GM10266 (cell line): Measurements from ENCODE around the gene ARID1B.

Source experiments
- DNase-seq: peaks from one replicate; pipeline ENCODE4 v3.0.0; 2012; ENCODE audit errors: extremely low spot score
- CTCF ChIP-seq: IDR thresholded peaks from 2 replicates; pipeline ENCODE4 v1.5.1; 2012; ENCODE audit warnings: mild to moderate bottlenecking, low read depth; ENCODE audit not compliant: control insufficient read depth, insufficient read depth; ENCODE audit errors: missing control alignments

Gene ARID1B

GRCh38 chr6:157213426-157213825, 436.2 kb downstream of the ARID1B start:
- no peak for TF ChIP-seq CTCF
- no peak for DNase-seq

- no peak for DNase-seq
- no peak for TF ChIP-seq CTCF
Measured at GRCh38 chr6:157213907-157214565, 436.9 kb downstream of the ARID1B start.

GRCh38 chr6:157215717-157216116, 438.5 kb downstream of the ARID1B start:
- TF ChIP-seq CTCF, result no peak

GRCh38 chr6:157216570-157216969, 439.4 kb downstream of the ARID1B start:
- no peak for TF ChIP-seq CTCF

More at GRCh38 chr6:157215717-157216116, 438.5 kb downstream of the ARID1B start:
- DNase-seq, result no peak

GRCh38 chr6:157217198-157217893, 440.2 kb downstream of the ARID1B start:
- DNase-seq, result no peak
- TF ChIP-seq CTCF, result no peak

More at GRCh38 chr6:157216570-157216969, 439.4 kb downstream of the ARID1B start:
- DNase-seq, result no peak

- TF ChIP-seq CTCF, result no peak
- no peak for DNase-seq
Measured at GRCh38 chr6:157217894-157218370, 440.8 kb downstream of the ARID1B start.

GRCh38 chr6:157218371-157219198, 441.4 kb downstream of the ARID1B start:
- no peak for TF ChIP-seq CTCF
- DNase-seq, result no peak
